GM04503 (cell line): Measurements from ENCODE around the gene CD81.
A peak's percentile ranks its signal among the peaks of the same experiment; 100 is the strongest.

Experiments used
- DNase-seq: peaks from one replicate; pipeline ENCODE4 v3.0.0-alpha.2; 2012; ENCODE audit warnings: low read depth

CD81 gene

DNA sequence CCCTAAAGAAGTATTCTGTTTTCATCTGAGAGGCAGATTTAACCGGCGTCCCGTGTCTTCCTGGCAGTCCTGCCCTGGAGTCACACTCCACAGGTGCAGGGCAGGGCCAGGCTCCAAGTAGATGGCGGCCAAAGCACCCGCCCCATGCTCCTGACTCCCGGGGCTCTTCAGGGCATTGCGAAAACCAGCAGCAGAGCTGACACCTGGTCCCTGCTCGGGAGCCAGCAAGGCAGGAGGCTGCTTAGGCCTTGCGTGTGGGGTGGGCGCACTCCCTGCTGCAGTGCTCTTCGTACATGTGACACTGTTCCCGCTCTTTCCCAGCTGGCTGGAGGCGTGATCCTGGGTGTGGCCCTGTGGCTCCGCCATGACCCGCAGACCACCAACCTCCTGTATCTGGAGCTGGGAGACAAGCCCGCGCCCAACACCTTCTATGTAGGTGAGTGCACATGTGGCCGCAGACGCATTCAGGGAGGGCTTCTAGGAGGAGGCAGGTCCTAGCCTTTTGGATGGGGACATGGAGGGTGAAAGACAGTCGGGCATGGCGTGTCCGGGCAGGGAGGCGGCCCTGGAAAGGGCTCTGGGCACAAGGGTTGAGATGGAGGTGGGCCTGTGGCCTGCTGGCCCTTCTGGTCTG lies 13.1 kb downstream of the CD81 start:
- DNase-seq, result no peak

DNA sequence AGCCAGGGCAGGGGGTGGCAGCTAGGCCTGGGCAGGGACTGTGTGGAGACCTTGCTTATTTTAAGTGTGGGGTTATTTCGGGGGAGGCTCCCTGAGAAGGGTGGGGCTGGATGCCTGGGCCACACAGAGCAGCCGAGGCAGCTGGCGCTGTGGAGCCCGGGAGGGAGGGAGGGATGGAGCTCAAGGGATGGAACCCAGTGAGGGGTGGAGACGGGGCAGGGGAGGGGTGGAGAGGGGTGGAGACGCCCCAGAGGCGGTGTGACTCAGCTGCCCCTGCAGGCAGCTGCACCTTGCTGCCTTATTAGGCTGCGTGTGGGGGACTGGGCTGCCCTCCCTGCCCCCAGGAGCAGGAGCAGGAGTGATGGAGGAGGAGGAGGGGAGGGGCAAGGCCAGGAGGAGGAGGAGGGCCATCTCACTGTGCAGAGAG lies 13.6 kb downstream of the CD81 start:
- DNase-seq, result no peak

GRCh38 chr11:2391181-2391975 lies 14.3 kb downstream of the CD81 start:
- no peak for DNase-seq

DNA sequence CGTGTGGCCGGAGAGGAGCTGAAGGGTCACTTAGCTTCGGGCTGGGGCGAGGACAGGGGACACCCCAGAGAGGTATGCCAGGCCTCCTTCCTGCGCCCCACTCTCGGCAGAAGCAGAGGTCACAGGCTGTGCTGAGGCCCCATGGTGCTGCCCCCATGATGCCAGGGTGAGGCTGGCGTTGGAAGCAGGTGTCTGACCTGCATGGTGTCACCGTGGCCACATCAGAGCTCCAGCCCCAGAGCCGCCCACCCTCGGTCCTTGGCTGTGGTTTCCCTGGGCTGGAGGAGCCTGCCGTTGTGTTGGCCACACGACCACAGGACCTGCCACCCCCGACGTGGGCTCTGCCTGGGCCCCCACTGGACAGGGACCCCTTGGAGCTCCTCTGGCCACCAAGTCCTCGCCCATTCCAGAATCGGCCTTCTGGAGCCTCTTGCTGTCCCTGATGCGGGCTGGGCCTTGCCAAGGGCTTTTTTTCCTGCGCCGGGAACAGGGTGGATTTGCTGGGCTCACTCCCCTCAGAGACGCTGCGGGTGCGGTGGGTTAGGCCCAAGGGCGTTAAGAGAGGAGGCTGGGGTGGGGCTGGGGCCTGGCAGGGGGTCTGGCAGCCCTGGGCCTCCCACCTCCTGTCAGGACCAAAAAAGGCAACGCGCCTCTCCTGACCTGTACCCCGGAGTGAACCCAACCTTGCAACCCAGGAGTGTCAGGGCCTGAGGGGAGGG lies 15.3 kb downstream of the CD81 start:
- DNase-seq, result no peak

DNA sequence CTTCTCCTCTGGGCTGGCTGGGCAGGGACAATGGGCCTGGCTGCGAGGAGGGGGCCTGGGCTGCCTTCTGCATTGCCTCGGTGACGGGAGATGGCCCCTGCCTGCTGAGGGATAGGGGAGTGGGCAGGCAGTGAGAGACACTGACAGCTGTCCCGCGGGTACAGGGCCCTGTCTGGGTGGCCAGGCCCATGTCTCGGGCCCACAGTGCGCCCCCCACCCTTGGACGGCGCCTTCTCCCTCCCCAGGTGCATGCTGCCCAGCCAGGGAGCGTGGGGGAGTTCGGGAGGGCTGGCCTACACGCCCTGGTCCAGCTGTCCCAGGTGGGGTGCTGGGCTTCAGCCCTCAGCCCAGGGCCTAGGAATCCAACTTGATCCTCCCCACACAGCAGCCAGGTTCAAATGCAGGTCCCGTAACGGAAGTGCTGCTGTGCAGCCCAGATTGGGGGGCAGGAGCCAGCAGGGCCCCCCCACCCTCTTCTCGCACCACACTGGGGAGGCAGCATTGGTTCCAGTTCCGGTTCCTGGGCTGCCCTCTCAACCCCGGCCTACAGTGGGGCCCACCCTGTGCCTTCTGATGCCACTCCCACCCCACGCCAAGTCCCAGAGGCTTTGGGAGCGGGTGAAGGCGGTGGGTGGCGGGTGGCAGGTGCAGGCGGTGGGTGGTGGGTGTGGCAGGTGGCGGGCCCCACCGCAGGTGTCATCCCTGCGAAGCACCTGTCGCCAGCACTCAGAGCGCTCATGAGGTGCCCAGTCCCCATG lies 16.2 kb downstream of the CD81 start:
- DNase-seq, result no peak

DNA sequence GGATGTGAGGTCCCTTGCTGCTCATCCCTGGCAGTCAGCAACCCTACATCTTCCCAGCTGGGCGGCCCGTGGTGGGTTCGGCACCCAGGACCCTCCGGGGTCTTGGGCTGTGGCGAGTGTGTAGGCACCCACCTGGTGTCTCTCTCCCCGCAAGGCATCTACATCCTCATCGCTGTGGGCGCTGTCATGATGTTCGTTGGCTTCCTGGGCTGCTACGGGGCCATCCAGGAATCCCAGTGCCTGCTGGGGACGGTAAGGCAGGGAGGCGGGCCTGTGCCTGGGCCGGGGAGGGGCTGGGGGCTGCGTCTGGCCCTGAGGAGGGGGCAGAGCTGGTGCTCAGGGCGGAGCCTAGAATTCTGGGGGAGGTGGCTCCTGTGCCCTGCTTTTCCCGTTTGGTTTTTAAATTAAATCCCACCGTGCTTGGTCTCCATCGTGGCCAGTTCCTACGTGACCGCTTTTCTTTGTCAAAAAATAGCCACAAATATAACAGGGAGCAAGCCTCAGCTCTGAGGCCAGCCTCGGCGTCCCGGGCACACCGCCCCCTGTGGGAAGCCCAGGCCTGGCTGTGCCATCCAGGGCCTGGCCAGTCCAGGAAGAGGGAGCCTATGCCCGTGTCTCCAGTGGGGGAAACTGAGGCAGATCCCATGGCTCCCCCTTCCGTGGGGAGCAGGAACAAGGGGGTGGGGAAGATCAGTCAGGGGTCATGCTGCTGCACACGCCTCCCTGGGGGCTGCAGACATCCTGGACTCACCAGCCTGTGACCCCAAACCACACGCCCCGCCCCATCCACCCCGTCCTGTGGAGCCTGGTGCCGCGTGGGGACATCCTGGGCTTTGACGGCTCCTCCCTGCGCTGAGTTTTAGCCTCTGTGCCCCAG lies 17.1 kb downstream of the CD81 start:
- no peak for DNase-seq

GRCh38 chr11:2394818-2395105 lies 17.7 kb downstream of the CD81 start:
- DNase-seq, result no peak

DNA sequence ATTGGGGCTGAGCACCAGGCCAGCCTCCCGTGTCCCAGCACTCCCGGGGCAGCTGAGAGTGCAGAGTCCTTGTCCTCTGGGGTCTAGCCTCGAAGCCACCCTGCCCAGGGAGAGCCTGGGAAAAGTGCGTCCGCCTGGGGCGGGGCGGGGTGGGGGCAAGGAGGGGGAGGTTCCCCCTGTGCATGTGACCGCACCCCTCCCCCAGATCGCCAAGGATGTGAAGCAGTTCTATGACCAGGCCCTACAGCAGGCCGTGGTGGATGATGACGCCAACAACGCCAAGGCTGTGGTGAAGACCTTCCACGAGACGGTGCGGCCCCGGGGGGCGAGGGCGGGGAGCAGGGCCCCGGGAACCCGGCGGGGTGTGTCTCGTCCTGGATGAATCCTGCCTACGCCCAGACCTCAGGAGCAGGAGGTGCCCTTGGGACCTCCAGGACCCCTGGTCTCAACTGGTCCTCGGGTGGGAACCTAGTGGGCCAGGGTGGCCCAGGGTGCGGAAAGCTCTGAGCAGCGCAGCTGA lies 18.2 kb downstream of the CD81 start:
- DNase-seq, result no peak

DNA sequence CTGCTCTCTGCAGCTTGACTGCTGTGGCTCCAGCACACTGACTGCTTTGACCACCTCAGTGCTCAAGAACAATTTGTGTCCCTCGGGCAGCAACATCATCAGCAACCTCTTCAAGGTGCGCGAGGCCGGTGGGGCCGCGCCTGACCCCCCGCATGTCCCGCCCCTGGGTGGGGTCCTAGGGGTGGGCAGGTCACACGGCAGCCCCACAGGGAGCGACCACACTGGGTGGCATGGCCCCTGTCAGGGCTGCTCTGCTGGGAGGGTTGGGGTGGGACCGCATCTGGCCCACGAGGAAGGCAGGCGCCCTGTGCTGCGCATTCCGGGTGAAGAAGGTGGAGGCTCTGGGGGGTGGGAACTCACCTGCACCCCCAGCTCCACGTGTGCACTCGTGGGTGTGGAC lies 18.7 kb downstream of the CD81 start:
- DNase-seq, result no peak

GRCh38 chr11:2396471-2396870 lies 19.4 kb downstream of the CD81 start:
- no peak for DNase-seq

DNA sequence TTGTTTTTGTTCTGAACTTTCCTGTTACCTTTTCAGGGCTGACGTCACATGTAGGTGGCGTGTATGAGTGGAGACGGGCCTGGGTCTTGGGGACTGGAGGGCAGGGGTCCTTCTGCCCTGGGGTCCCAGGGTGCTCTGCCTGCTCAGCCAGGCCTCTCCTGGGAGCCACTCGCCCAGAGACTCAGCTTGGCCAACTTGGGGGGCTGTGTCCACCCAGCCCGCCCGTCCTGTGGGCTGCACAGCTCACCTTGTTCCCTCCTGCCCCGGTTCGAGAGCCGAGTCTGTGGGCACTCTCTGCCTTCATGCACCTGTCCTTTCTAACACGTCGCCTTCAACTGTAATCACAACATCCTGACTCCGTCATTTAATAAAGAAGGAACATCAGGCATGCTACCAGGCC lies 19.9 kb downstream of the CD81 start:
- no peak for DNase-seq

DNA sequence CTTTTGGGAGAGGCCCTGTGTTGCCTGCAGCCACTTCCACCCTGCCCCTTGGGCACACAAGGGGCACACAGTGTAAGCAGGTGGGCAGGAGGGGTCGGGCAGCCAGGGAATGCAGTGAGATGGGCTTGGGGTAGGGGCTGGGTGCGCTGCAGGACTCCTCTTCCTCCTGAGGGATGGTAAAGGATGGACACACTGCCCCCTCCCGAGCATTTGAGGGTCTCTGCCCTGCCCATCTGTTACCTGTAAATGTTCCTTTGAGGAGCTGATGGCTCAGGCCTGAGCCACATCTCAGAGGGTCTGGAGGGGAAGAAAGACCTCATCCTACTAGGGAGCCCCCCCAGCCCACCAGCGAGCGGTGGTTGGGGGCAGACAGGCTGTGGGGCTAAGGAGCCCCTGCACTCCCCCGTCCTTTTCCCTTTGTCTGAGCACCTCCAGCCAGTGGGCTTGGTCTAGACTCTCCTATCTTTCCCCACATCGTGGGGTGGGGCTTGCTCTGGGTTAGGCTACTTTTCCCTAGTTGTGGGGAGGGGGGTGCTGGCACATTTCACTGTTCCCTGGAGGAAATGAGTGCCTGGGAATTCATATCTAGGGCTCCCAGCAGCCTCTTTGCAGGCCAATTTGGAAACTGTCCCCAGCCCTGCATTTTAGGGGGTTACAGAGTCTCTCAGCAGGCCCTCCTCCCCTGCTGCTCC lies 21.7 kb downstream of the CD81 start:
- DNase-seq, result no peak

DNA sequence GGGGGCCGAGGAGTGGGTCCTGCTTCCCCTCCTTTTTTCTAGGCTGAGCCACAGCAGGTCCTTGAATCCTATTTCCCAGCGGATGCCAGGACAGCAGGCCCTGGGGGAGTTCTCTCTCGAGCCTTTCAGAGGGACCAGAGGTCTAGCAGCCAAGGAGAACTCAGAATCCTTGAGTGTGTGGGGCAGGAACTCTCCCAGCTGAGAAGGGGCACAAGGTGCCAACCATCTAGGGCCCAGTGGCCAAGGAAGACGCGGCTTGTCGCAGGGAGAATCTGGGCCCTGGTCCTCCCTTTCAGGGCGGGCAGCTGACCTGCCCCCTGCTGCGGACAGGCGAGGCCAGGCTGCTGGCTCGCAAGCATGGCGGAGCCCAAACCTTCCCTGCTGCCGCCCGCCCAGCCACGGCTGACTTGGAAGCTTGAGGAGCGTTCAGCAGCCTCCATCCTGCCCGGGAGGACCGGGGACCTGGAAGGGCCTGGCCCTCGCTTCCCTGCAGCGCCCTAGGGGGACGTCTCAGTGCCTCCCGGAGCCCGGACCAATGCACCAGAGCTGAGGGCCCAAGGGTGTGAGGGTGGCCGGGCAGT lies 22.5 kb downstream of the CD81 start:
- DNase-seq, result no peak

- DNase-seq, result peak; percentile 99
These were observed 23.1 kb downstream of the CD81 start, which contains the start of gene TSSC4 for GRCh38 chr11:2400069-2400761. Gene TSSC4, plus strand, starts transcription at chr11:2400750. Its CDS starts 1,884 bp downstream, at chr11:2402634.

- DNase-seq, result no peak
These were observed 23.8 kb downstream of the CD81 start for GRCh38 chr11:2400762-2401435.

- no peak for DNase-seq
These were observed 24.4 kb downstream of the CD81 start for GRCh38 chr11:2401436-2401984.

GRCh38 chr11:2402106-2402505 lies 25.0 kb downstream of the CD81 start:
- no peak for DNase-seq

DNA sequence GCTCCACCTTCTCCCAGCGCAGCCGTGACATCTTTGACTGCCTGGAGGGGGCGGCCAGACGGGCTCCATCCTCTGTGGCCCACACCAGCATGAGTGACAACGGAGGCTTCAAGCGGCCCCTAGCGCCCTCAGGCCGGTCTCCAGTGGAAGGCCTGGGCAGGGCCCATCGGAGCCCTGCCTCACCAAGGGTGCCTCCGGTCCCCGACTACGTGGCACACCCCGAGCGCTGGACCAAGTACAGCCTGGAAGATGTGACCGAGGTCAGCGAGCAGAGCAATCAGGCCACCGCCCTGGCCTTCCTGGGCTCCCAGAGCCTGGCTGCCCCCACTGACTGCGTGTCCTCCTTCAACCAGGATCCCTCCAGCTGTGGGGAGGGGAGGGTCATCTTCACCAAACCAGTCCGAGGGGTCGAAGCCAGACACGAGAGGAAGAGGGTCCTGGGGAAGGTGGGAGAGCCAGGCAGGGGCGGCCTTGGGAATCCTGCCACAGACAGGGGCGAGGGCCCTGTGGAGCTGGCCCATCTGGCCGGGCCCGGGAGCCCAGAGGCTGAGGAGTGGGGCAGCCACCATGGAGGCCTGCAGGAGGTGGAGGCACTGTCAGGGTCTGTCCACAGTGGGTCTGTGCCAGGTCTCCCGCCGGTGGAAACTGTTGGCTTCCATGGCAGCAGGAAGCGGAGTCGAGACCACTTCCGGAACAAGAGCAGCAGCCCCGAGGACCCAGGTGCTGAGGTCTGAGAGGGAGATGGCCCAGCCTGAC lies 26.0 kb downstream of the CD81 start:
- no peak for DNase-seq
